Liver (tissue), 9 donors: Measurements from ENCODE around the gene HNF4A. TPM values are rescaled to one million over a fixed set of nuclear protein-coding genes. Genes with fewer than 3 reads are reported as not detected.

Experiments
- DNase-seq: peaks from one replicate; pipeline ENCODE4 v3.0.0-alpha.2; 2017; ENCODE audit warnings: low spot score
- H3K27ac ChIP-seq, 2 donors: one replicate each; pipeline ENCODE4 v1.7.0; 2013; ENCODE audit warnings: inconsistent platforms in 2 of 2, low read length in 2 of 2, control low read depth in 1 of 2, low read depth in 1 of 2, mild to moderate bottlenecking in 1 of 2
- H3K27me3 ChIP-seq, 4 donors: one replicate each; pipeline versions ENCODE4 v1.6.1 to v1.7.0; 2013; ENCODE audit warnings: low read length in 3 of 4, inconsistent platforms in 1 of 4, mild to moderate bottlenecking in 1 of 4, moderate library complexity in 1 of 4; ENCODE audit not compliant: control insufficient read depth in 4 of 4, insufficient read depth in 4 of 4
- H3K36me3 ChIP-seq, 4 donors: one replicate each; pipeline versions ENCODE4 v1.6.1 to v1.7.0; 2013; ENCODE audit warnings: low read length in 3 of 4, mild to moderate bottlenecking in 3 of 4, low read depth in 1 of 4, moderate library complexity in 1 of 4; ENCODE audit not compliant: control insufficient read depth in 4 of 4, insufficient read depth in 3 of 4
- H3K4me1 ChIP-seq, 4 donors: one replicate each; pipeline versions ENCODE4 v1.6.1 to v1.7.0; 2013; ENCODE audit warnings: low read length in 3 of 4, mild to moderate bottlenecking in 3 of 4, moderate library complexity in 1 of 4; ENCODE audit not compliant: control insufficient read depth in 4 of 4, insufficient read depth in 4 of 4
- H3K4me3 ChIP-seq, 3 donors: one replicate each; pipeline versions ENCODE4 v1.6.1 to v1.7.0; 2013; ENCODE audit warnings: low read length in 3 of 3, control low read depth in 1 of 3, low read depth in 1 of 3, mild to moderate bottlenecking in 1 of 3
- H3K9ac ChIP-seq, 2 donors: one replicate each; pipeline ENCODE4 v1.7.0; 2013; ENCODE audit warnings: low read length in 2 of 2, mild to moderate bottlenecking in 2 of 2, moderate library complexity in 2 of 2, control low read depth in 1 of 2, low read depth in 1 of 2
- H3K9me3 ChIP-seq, 4 donors: one replicate each; pipeline versions ENCODE4 v1.6.1 to v1.7.0; 2013; ENCODE audit warnings: low read length in 3 of 4; ENCODE audit not compliant: control insufficient read depth in 4 of 4
- ATF3 ChIP-seq: IDR thresholded peaks from 2 replicates; pipeline ENCODE4 v1.6.1; 2016; ENCODE audit warnings: antibody characterized with exemption
- CTCF ChIP-seq: fragments of 150-350 bp; IDR thresholded peaks from 2 replicates; pipeline ENCODE4 v1.5.1; 2017; ENCODE audit warnings: improper control_type of control experiment, low read depth, low read length; ENCODE audit not compliant: missing input control
- FOXA1 ChIP-seq: IDR thresholded peaks from 2 replicates; pipeline ENCODE4 v1.6.1; 2016; ENCODE audit warnings: antibody characterized with exemption
- FOXA2 ChIP-seq: IDR thresholded peaks from 2 replicates; pipeline ENCODE4 v1.6.1; 2016; ENCODE audit warnings: antibody characterized with exemption
- HNF4A ChIP-seq, 2 donors: conservative IDR thresholded peaks; 2 replicates each; pipeline ENCODE4 v1.6.1; 2016; ENCODE audit warnings: antibody characterized with exemption in 2 of 2, mild to moderate bottlenecking in 2 of 2
- JUND ChIP-seq, 2 donors: IDR thresholded peaks; 2 replicates each; pipeline ENCODE4 v1.6.1; 2016; ENCODE audit warnings: antibody characterized with exemption in 2 of 2
- MAX ChIP-seq: IDR thresholded peaks from 2 replicates; pipeline ENCODE4 v1.6.1; 2016; ENCODE audit warnings: antibody characterized with exemption
- NR2F2 ChIP-seq: IDR thresholded peaks from 2 replicates; pipeline ENCODE4 v1.6.1; 2016; ENCODE audit warnings: antibody characterized with exemption
- RAD21 ChIP-seq, 2 donors: IDR thresholded peaks; 2 replicates each; pipeline ENCODE4 v1.6.1; 2016; ENCODE audit warnings: antibody characterized with exemption in 2 of 2, mild to moderate bottlenecking in 2 of 2
- REST ChIP-seq: IDR thresholded peaks from 2 replicates; pipeline ENCODE4 v1.6.1; 2016; ENCODE audit warnings: antibody characterized with exemption, mild to moderate bottlenecking
- SP1 ChIP-seq: IDR thresholded peaks from 2 replicates; pipeline ENCODE4 v1.6.1; 2018; ENCODE audit warnings: antibody characterized with exemption, mild to moderate bottlenecking
- TAF1 ChIP-seq: conservative IDR thresholded peaks from 2 replicates; pipeline ENCODE4 v1.6.1; 2016; ENCODE audit warnings: antibody characterized with exemption, mild to moderate bottlenecking
- ZBTB33 ChIP-seq: IDR thresholded peaks from 2 replicates; pipeline ENCODE4 v1.6.1; 2016; ENCODE audit warnings: antibody characterized with exemption
- WGBS: extraction: QIAGEN DNeasy Blood & Tissue Kit; methylation state at CpG from one replicate; pipeline ENCODE4 v1.1.7; 2013; 5-methylcytosine and 5-hydroxymethylcytosine counted together
- polyA plus RNA-seq, 2 donors: library from polyadenylated mRNA; stranded (reverse) in 1 of 2; unstranded in 1 of 2; fragments of 200-250 nt in 1 of 2; fragments of >200 nt in 1 of 2; fragmentation: Nextera tagmentation in 1 of 2; extraction: Ambion mirVana in 1 of 2; gene quantifications; one replicate each; pipeline versions ENCODE4 v1.2.1 to v1.2.3, GENCODE V29; 2013 to 2015
- total RNA-seq, 2 donors: library from RNA; depleted of rRNA; stranded (reverse); fragments of >200 nt; gene quantifications; one replicate each; pipeline ENCODE4 v1.2.3, GENCODE V29; 2014
- donor health status: healthy.
- donor health status: healthy.
- donor health status: healthy.
- donor health status: healthy.
- donor health status: healthy.

Gene HNF4A
- total and polyA plus RNA-seq, 4 donors: 51.7 to 171 (median 86.0) TPM

- H3K36me3 ChIP-seq: peaks cover 9 to 34% (median 32%) of the 10 kb centered on the region in 4 donors
- peaks cover 28 to 89% (median 53%) of the 10 kb centered on the region in 4 donors for H3K4me1 ChIP-seq
- H3K9me3 ChIP-seq: no peaks in the 10 kb centered on the region
- TF ChIP-seq FOXA2: no peak
- no peak for TF ChIP-seq NR2F2
- no peak for TF ChIP-seq ZBTB33
- no peak for TF ChIP-seq REST
- no peak for TF ChIP-seq CTCF
- no peak for TF ChIP-seq TAF1
- no peak for TF ChIP-seq SP1
- TF ChIP-seq ATF3: no peak
- no peak for TF ChIP-seq HNF4A (conservative IDR thresholded peaks at IDR 0.05)
- no peak for TF ChIP-seq FOXA1
- TF ChIP-seq JUND (IDR thresholded peaks at IDR 0.05): no peak
- 75% methylated on average over 10 of the region's 10 CpGs for whole genome bisulfite sequencing
- no peaks in the 10 kb centered on the region for H3K27me3 ChIP-seq
- no peak for DNase-seq
- peak overlapping the region; percentile 24 to 84 for H3K9ac ChIP-seq
- no peak overlapping the region for H3K4me3 ChIP-seq
- peak overlapping the region; percentile 91 to 93 for H3K27ac ChIP-seq
Measured at GRCh38 chr20:44411757-44412401, 56.4 kb downstream of the HNF4A start.

GRCh38 chr20:44412402-44413144 is 57.1 kb downstream of the HNF4A start:
- no peak for DNase-seq
- Histone ChIP-seq H3K27me3 (no peaks in the 10 kb centered on the region), H3K4me1 (peaks cover 27 to 88% (median 54%) of the 10 kb centered on the region in 4 donors), H3K9me3 (no peaks in the 10 kb centered on the region), H3K27ac (peak overlapping the region; percentile 91 to 93), H3K9ac (peak overlapping the region in 1 of 2 donors; percentile 24), H3K4me3 (no peak overlapping the region), H3K36me3 (peaks cover 6 to 36% (median 35%) of the 10 kb centered on the region in 4 donors)
- WGBS: 71% methylated on average over 24 of the region's 24 CpGs
- TF ChIP-seq RAD21 (IDR thresholded peaks at IDR 0.05): no peak
- no peak for TF ChIP-seq ATF3
- TF ChIP-seq ZBTB33: no peak
- no peak for TF ChIP-seq CTCF
- no peak for TF ChIP-seq SP1
- no peak for TF ChIP-seq MAX
- TF ChIP-seq HNF4A (conservative IDR thresholded peaks at IDR 0.05): no peak
